Loucy (cell line): ENCODE data around the gene SORCS2.

Source experiments
- H2AFZ ChIP-seq: fragments of 200-600 bp; sonication (generic); 2 replicates; pipeline ENCODE4 v1.6.0; 2016; ENCODE audit warnings: antibody characterized with exemption, mild to moderate bottlenecking, low read length, moderate library complexity
- H3F3A ChIP-seq: fragments of 200-600 bp; 2 replicates; pipeline ENCODE4 v1.6.0; 2016; ENCODE audit warnings: antibody characterized with exemption, low read depth, mild to moderate bottlenecking
- H3K27me3 ChIP-seq: fragments of 200-600 bp; sonication (generic); 2 replicates; pipeline ENCODE4 v1.6.1; 2014; ENCODE audit warnings: low read length, mild to moderate bottlenecking; ENCODE audit not compliant: insufficient read depth, poor library complexity, severe bottlenecking
- H3K36me3 ChIP-seq: fragments of 200-600 bp; sonication (generic); 2 replicates; pipeline ENCODE4 v1.6.1; 2016; ENCODE audit warnings: low read length; ENCODE audit not compliant: insufficient read depth
- H3K4me1 ChIP-seq: fragments of 200-600 bp; sonication (generic); 2 replicates; pipeline ENCODE4 v1.5.1; 2014; ENCODE audit warnings: low read length, mild to moderate bottlenecking; ENCODE audit not compliant: insufficient read depth, poor library complexity, severe bottlenecking
- H3K4me2 ChIP-seq: fragments of 200-600 bp; sonication (generic); 2 replicates; pipeline ENCODE4 v1.6.0; 2014; ENCODE audit warnings: antibody characterized with exemption, low read length, low read depth, mild to moderate bottlenecking; ENCODE audit not compliant: poor library complexity, severe bottlenecking
- H3K4me3 ChIP-seq: fragments of 200-600 bp; sonication (generic); 2 replicates; pipeline ENCODE4 v1.5.1; 2014; ENCODE audit warnings: low read length, mild to moderate bottlenecking, mixed read lengths; ENCODE audit not compliant: poor library complexity, severe bottlenecking
- H3K79me2 ChIP-seq: fragments of 200-600 bp; sonication (generic); 2 replicates; pipeline ENCODE4 v1.6.1; 2014; ENCODE audit warnings: low read length; ENCODE audit not compliant: insufficient read depth
- H3K9ac ChIP-seq: fragments of 200-600 bp; sonication (generic); 2 replicates; pipeline ENCODE4 v1.6.0; 2014; ENCODE audit warnings: mild to moderate bottlenecking, low read depth, low read length, moderate library complexity; ENCODE audit not compliant: poor library complexity, severe bottlenecking
- H3K9me2 ChIP-seq: fragments of 200-600 bp; sonication (generic); replicated peaks from 2 replicates; pipeline ENCODE4 v1.6.1; 2016; ENCODE audit warnings: low read depth, low read length, mixed read lengths
- H3K9me3 ChIP-seq: fragments of 200-600 bp; sonication (generic); 2 replicates; pipeline ENCODE4 v1.6.1; 2014; ENCODE audit warnings: mild to moderate bottlenecking, antibody characterized with exemption, low read length, low read depth; ENCODE audit not compliant: insufficient read depth
- H4K20me1 ChIP-seq: fragments of 200-600 bp; sonication (generic); 2 replicates; pipeline ENCODE4 v1.6.0; 2014; ENCODE audit warnings: antibody characterized with exemption, low read length, mild to moderate bottlenecking; ENCODE audit not compliant: insufficient read depth, poor library complexity, severe bottlenecking
- EZH2phosphoT487 ChIP-seq: fragments of 200-600 bp; IDR thresholded peaks from 2 replicates; pipeline ENCODE4 v1.6.1; 2018; ENCODE audit warnings: antibody characterized with exemption, mild to moderate bottlenecking, moderate library complexity, borderline replicate concordance
- TF ChIP-seq, protein P1 (sequence below): fragments of 200-600 bp; sonication (generic); conservative IDR thresholded peaks from 2 replicates; pipeline ENCODE4 v1.5.1; 2014; ENCODE audit warnings: mild to moderate bottlenecking, antibody characterized with exemption, low read length

SORCS2 gene

GRCh38 chr4:7157666-7158065 lies 34.7 kb upstream of the SORCS2 start:
- H3K4me3 ChIP-seq: no peak overlapping the region
- TF ChIP-seq, protein P1, sequence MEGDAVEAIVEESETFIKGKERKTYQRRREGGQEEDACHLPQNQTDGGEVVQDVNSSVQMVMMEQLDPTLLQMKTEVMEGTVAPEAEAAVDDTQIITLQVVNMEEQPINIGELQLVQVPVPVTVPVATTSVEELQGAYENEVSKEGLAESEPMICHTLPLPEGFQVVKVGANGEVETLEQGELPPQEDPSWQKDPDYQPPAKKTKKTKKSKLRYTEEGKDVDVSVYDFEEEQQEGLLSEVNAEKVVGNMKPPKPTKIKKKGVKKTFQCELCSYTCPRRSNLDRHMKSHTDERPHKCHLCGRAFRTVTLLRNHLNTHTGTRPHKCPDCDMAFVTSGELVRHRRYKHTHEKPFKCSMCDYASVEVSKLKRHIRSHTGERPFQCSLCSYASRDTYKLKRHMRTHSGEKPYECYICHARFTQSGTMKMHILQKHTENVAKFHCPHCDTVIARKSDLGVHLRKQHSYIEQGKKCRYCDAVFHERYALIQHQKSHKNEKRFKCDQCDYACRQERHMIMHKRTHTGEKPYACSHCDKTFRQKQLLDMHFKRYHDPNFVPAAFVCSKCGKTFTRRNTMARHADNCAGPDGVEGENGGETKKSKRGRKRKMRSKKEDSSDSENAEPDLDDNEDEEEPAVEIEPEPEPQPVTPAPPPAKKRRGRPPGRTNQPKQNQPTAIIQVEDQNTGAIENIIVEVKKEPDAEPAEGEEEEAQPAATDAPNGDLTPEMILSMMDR: no peak
- TF ChIP-seq EZH2phosphoT487: no peak

GRCh38 chr4:7158081-7158750 lies 34.1 kb upstream of the SORCS2 start:
- no peak overlapping the region for H3K4me3 ChIP-seq
- no peaks in the 10 kb centered on the region for H3F3A ChIP-seq
- H4K20me1 ChIP-seq: no peaks in the 10 kb centered on the region
- H3K4me1 ChIP-seq: no peaks in the 10 kb centered on the region
- no peaks in the 10 kb centered on the region for H3K36me3 ChIP-seq
- no peak overlapping the region for H3K4me2 ChIP-seq
- H3K9ac ChIP-seq: no peak overlapping the region
- TF ChIP-seq, protein P1: no peak
- no peak for TF ChIP-seq EZH2phosphoT487
- H2AFZ ChIP-seq: no peak overlapping the region
- no peaks in the 10 kb centered on the region for H3K79me2 ChIP-seq
- no peaks in the 10 kb centered on the region for H3K9me2 ChIP-seq
- H3K27me3 ChIP-seq: no peaks in the 10 kb centered on the region
- H3K9me3 ChIP-seq: peaks cover 3% of the 10 kb centered on the region; the same call in 1 of the 2 replicates

More at GRCh38 chr4:7157666-7158065, 34.7 kb upstream of the SORCS2 start:
- Histone ChIP-seq H3K9ac (no peak overlapping the region), H2AFZ (no peak overlapping the region), H3K36me3 (no peaks in the 10 kb centered on the region), H3K9me2 (no peaks in the 10 kb centered on the region), H3K79me2 (no peaks in the 10 kb centered on the region), H3F3A (no peaks in the 10 kb centered on the region), H3K27me3 (no peaks in the 10 kb centered on the region), H3K4me2 (no peak overlapping the region), H3K9me3 (peaks cover 3% of the 10 kb centered on the region; the same call in 1 of the 2 replicates), H3K4me1 (no peaks in the 10 kb centered on the region), H4K20me1 (no peaks in the 10 kb centered on the region)

GRCh38 chr4:7158991-7159390 lies 33.3 kb upstream of the SORCS2 start:
- Histone ChIP-seq H3F3A (no peaks in the 10 kb centered on the region), H2AFZ (no peak overlapping the region), H3K79me2 (no peaks in the 10 kb centered on the region), H3K36me3 (no peaks in the 10 kb centered on the region), H3K4me1 (no peaks in the 10 kb centered on the region), H3K27me3 (no peaks in the 10 kb centered on the region), H3K9me2 (no peaks in the 10 kb centered on the region), H3K9ac (no peak overlapping the region), H3K4me2 (no peak overlapping the region), H3K4me3 (no peak overlapping the region), H4K20me1 (no peaks in the 10 kb centered on the region), H3K9me3 (peaks cover under 1% of the 10 kb centered on the region; the same call in 1 of the 2 replicates)
- TF ChIP-seq EZH2phosphoT487: no peak
- TF ChIP-seq, protein P1: no peak
